ENCODE measurements around the gene TTC24.

Gene TTC24

DNA sequence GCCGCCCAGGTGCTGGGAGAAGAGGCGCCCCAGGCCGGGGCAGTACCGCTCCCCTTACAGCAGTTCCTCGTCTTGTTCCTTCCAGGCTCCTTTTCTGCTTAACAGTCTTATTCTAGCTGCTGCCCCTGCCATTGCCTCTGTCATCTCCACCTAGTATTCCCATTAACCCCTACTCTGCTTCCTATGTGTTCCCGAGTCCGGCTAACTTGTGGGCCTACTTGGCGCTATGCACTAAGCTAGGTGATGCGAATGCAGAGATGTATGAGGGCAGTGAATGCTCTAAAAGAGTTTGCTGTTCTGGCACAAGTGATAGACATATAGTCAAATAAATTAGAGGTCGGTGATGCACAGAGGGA is 6.9 kb upstream of the TTC24 start:
- DNase-seq (ENCODE audit: low read depth), result no peak
- TF ChIP-seq, protein P1, sequence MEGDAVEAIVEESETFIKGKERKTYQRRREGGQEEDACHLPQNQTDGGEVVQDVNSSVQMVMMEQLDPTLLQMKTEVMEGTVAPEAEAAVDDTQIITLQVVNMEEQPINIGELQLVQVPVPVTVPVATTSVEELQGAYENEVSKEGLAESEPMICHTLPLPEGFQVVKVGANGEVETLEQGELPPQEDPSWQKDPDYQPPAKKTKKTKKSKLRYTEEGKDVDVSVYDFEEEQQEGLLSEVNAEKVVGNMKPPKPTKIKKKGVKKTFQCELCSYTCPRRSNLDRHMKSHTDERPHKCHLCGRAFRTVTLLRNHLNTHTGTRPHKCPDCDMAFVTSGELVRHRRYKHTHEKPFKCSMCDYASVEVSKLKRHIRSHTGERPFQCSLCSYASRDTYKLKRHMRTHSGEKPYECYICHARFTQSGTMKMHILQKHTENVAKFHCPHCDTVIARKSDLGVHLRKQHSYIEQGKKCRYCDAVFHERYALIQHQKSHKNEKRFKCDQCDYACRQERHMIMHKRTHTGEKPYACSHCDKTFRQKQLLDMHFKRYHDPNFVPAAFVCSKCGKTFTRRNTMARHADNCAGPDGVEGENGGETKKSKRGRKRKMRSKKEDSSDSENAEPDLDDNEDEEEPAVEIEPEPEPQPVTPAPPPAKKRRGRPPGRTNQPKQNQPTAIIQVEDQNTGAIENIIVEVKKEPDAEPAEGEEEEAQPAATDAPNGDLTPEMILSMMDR (conservative IDR thresholded peaks at IDR 0.05; ENCODE audit: control insufficient read depth, insufficient read depth, low read depth, low read length), result no peak
- H3K4me3 ChIP-seq (ENCODE audit: control insufficient read depth, low read depth, low read length), result peak overlapping the region; percentile 87

DNA sequence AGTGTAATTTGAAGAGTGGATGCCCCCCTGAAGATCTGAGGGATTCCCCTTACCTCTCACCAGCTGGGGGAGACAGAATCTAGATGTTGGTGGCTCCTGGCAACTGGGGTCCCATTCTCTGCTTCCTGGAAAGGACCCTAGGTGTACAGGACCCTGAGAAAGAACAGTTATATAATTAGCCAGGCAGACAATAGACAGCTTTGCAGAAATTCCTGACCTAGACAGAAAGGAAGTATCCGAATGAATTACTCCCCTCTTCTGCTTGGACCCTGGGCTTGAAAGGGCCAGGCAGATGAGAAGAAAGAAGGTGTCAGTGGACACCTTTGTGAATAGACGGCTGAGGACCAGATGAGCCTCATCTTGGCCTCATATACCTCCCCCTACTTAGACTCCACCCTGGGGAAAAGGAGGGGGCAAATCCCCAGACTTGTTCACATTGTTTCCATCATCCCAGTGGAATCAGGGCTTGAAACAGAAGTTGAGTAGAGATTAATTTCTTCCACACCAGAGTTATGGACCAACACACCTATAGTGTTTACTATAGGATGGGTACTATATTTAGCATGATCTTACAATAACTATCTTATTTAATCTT is 5.4 kb upstream of the TTC24 start:
- no peak for DNase-seq (ENCODE audit: low read depth)
- TF ChIP-seq, protein P1 (conservative IDR thresholded peaks at IDR 0.05; ENCODE audit: control insufficient read depth, insufficient read depth, low read depth, low read length), result no peak
- no peak overlapping the region for H3K4me3 ChIP-seq (ENCODE audit: control insufficient read depth, low read depth, low read length)

DNA sequence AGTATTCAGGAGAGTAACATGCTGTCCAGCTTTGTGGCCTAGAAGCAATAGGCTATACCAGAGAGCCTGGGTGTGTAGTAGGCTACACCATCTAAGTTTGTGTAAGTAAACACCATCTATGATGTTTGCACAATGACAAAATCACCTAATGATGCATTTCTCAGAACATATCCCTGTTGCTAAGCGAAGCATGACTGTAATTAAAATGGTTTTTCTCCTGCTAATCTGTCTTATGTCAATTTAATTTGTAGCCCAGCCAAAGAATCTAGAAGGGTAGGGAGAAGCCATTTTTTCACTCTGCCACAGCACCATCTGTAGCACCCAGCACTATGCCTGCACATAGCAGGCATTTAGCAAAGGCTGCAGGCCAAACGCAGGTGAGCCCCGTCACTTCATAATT is 2.0 kb upstream of the TTC24 start:
- no peak for DNase-seq (ENCODE audit: low read depth)
- no peak overlapping the region for H3K4me3 ChIP-seq (ENCODE audit: control insufficient read depth, low read depth, low read length)
- TF ChIP-seq, protein P1 (conservative IDR thresholded peaks at IDR 0.05; ENCODE audit: control insufficient read depth, insufficient read depth, low read depth, low read length), result no peak

DNA sequence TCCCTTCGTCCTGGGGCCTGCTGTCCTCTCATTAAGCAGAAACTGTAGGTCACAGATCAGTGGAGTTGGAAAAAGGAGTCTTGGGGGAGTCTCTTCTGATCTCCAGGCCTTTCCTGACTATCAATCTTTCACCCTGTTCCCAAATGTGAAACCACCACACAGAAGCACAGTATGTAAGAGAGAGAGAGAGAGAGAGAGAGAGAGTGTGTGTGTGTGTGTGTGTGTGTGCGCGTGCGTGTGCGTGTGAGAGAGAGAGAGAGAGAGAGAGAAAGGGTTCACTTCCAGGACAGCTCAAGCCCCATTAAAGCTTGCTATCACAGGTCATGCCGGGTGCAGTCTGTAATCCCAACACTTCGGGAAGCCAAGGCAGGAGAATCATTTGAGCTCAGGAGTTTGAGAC is 1.5 kb upstream of the TTC24 start:
- H3K4me3 ChIP-seq (ENCODE audit: control insufficient read depth, low read depth, low read length), result no peak overlapping the region
- TF ChIP-seq, protein P1 (conservative IDR thresholded peaks at IDR 0.05; ENCODE audit: control insufficient read depth, insufficient read depth, low read depth, low read length), result no peak
- DNase-seq (ENCODE audit: low read depth), result no peak

DNA sequence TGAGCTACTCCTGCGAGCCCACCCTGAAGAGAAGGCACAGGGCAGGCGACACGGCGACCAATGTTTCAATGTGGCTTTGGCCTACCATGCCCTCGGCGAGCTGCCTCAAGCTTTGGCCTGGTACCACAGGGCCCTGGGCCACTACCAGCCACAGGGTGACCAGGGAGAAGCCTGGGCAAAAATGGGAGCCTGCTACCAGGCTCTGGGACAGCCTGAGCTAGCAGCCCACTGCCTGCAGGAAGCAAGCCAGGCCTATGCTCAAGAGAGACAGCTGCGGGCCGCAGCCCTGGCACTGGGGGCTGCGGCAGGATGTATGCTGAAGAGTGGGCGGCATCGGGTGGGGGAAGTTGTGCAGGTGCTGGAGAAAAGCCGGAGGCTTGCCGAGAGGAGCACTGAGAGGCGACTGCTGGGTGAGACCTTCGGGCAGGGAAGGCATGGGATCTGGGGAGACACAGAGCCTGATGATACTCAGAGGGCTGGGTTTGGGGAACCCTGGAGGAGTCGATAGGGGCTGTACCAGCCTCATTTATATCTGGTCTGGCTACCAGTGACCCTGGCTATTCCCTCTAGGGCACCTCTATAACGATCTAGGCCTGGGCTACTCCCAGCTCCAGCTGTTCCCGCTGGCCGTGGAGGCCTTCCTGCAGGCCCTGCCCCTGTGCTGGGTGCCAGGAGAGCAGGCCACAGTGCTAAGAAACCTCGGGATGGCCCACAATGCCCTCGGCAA is 2.3 kb downstream of the TTC24 start:
- TF ChIP-seq, protein P1 (conservative IDR thresholded peaks at IDR 0.05; ENCODE audit: control insufficient read depth, insufficient read depth, low read depth, low read length), result no peak
- no peak for DNase-seq (ENCODE audit: low read depth)
- H3K4me3 ChIP-seq (ENCODE audit: control insufficient read depth, low read depth, low read length), result no peak overlapping the region

DNA sequence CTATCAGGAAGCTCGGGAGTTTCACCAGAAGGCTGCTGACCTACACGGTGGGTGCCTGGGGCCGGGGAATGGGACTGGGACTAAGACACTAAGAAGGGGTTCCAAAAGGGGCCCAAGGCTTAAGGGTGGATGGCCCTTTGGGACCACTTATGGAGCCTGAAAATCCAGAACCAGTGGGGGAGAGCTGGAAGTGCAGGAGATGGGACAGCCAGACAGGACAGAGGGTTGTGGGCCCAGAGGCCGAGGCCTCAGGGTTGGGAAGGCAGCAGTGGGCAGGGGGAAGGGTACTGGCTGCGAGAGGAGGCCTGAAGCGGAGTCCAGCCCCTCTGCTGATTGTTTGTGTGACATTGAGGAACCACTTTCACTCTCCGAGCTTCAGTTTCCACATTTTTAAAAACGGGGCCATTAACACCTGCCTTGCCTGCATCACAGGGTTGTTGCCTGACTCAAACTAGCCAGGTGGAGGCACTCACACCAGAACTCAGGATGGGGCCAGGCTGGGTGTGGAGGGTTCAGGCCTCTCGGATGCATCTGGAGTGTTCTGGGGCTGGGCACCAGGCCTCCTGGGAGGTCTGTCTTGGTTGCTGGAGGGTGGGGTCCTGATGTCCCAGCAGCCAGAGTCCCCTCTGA is 3.0 kb downstream of the TTC24 start:
- H3K4me3 ChIP-seq (ENCODE audit: control insufficient read depth, low read depth, low read length), result no peak overlapping the region
- no peak for DNase-seq (ENCODE audit: low read depth)
- TF ChIP-seq, protein P1 (conservative IDR thresholded peaks at IDR 0.05; ENCODE audit: control insufficient read depth, insufficient read depth, low read depth, low read length), result no peak
